ENCODE data around the gene TBXAS1.
A peak's percentile ranks its signal among the peaks of the same experiment; 100 is the strongest.

Gene TBXAS1

GRCh38 chr7:139853506-139854123, 24.6 kb downstream of the TBXAS1 start:
- no peak for FAIRE-seq

GRCh38 chr7:139854124-139854511, 25.1 kb downstream of the TBXAS1 start:
- DNase-seq (ENCODE audit: insufficient read length, low spot score) (no peak), FAIRE-seq (no peak)

More at GRCh38 chr7:139853506-139854123, 24.6 kb downstream of the TBXAS1 start:
- DNase-seq (ENCODE audit: insufficient read length, low spot score) = no peak

DNA sequence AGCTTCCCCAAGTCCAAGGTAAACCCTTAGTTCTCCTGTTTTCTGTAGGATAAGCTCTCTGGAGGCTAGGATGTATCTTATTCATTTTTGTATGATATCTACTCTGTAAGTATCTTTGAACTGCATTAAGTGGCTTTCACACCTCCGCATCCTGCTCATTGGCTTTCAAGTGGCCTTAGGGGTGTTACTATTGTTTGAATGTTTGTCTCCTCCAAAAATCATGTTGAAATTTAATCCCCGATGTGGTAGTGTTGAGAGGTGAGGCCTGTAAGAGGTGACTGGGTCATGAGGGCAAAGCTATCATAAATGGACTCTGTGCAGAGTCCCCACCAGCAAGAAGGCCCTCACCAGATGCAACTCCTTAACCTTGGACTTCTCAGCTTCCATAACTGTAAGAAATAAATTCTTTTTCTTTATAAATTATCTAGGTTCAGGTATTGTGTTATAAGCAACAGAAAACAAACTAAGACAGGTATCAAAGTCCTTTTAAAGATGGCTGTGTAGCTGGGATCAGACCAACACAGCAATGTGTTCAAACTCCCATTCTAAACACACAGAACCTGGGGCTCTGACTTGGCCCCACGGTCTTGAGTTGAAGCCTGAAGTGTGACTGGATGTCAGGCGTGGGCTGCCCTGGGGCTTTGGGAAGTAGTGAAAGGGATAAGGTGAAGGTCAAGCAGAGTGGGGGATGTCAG, 25.9 kb downstream of the TBXAS1 start:
- FAIRE-seq = no peak

GRCh38 chr7:139855498-139856270, 26.6 kb downstream of the TBXAS1 start:
- DNase-seq (ENCODE audit: insufficient read length, low spot score) = peak; percentile 29
- peak; percentile 87 for FAIRE-seq

More for the DNA sequence above, 25.9 kb downstream of the TBXAS1 start:
- DNase-seq (ENCODE audit: insufficient read length, low spot score) = no peak

- FAIRE-seq = no peak
Observed at GRCh38 chr7:139857791-139858190, 28.7 kb downstream of the TBXAS1 start.

GRCh38 chr7:139860090-139860775, 31.2 kb downstream of the TBXAS1 start:
- FAIRE-seq (no peak), DNase-seq (ENCODE audit: insufficient read length, low spot score) (no peak)

More at GRCh38 chr7:139857791-139858190, 28.7 kb downstream of the TBXAS1 start:
- DNase-seq (ENCODE audit: insufficient read length, low spot score) = no peak

GRCh38 chr7:139861803-139862202, 32.7 kb downstream of the TBXAS1 start:
- DNase-seq (ENCODE audit: insufficient read length, low spot score) = no peak
- FAIRE-seq = no peak

- FAIRE-seq = no peak
- DNase-seq (ENCODE audit: insufficient read length, low spot score) = no peak
Observed at GRCh38 chr7:139866047-139866837, 37.2 kb downstream of the TBXAS1 start.

DNA sequence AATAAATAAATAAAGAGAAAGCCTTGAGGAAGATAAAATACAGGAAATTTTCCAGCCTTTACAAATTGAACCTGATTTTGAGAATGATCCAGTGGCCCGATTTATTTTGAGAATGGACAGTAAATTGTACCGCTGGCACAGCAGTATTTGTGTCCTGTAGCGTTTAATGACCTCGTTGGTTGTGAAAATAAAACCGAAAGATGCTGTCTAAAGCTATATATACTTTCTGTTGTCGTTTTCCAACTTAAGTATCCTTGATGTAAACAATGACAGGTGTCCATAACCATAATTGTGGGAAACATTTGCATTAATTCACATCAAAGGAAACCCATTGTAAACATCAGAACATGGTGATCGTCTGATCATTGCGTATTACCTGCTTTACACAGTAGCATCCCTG, 38.8 kb downstream of the TBXAS1 start:
- no peak for DNase-seq (ENCODE audit: insufficient read length, low spot score)
- no peak for FAIRE-seq

- FAIRE-seq (no peak), DNase-seq (ENCODE audit: insufficient read length, low spot score) (no peak)
Observed at GRCh38 chr7:139869886-139870285, 40.8 kb downstream of the TBXAS1 start.

DNA sequence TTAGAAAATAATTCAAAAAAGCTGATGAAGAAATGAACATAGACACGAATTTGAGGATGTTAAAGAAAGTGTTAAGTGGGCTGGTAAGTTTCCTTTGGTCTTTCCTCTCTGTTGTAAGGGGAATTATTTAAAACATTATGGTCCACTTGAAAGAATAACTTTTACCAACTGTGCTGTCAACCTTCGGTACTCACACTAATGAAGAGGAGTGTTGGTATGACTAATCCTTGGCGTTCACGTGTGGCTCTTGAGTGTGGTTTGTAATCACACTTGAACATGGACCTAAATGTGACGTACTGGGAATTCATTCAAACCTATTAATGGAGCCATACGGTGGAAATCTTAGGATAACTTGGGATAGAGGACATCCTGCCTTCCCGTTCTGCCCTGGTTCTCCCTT, 41.3 kb downstream of the TBXAS1 start:
- FAIRE-seq = peak; percentile 23
- DNase-seq (ENCODE audit: insufficient read length, low spot score) = no peak

GRCh38 chr7:139871331-139871730, 42.3 kb downstream of the TBXAS1 start:
- no peak for DNase-seq (ENCODE audit: insufficient read length, low spot score)

DNA sequence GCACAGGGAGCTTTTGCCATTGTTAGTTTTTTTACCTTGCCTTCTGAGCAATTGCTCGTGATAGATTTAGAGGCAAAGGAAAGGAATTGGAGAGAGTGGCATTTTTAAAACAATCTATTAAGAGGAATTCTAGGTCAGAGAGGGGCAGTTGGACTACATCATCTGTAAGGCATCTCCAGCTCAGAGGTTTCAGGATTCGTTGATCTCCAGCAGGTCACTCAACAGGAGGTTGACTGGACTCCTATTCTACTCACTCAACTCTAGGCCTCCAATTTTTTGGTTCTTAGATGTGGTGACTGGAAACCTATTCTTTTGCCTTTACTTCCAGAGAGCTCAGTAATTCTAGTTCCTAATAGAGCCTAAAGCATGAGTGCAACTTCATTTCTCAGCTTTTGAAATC, 42.8 kb downstream of the TBXAS1 start:
- DNase-seq (ENCODE audit: insufficient read length, low spot score) (no peak), FAIRE-seq (no peak)

More at GRCh38 chr7:139871331-139871730, 42.3 kb downstream of the TBXAS1 start:
- FAIRE-seq = no peak

GRCh38 chr7:139873593-139874301, 44.7 kb downstream of the TBXAS1 start:
- FAIRE-seq = no peak
- no peak for DNase-seq (ENCODE audit: insufficient read length, low spot score)

DNA sequence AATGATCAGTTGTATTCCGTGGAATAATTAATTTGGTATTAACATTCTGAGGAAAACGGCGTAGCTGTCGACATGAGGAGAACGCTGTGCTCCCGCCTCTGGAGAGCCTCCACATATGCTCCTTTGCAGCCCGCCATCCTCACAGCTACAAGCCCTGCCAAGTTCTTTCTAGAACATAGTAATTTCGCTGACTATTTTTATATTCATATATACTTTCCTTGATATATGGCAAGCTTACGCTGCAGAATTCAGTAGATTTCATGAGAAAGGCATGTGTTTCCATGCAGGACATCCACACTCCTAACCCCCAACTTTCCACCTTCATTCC, 45.2 kb downstream of the TBXAS1 start:
- FAIRE-seq (no peak), DNase-seq (ENCODE audit: insufficient read length, low spot score) (no peak)

GRCh38 chr7:139875821-139876241, 46.8 kb downstream of the TBXAS1 start:
- FAIRE-seq (peak; percentile 92), DNase-seq (ENCODE audit: insufficient read length, low spot score) (peak; percentile 36)

- DNase-seq (ENCODE audit: insufficient read length, low spot score) (no peak), FAIRE-seq (no peak)
Observed at GRCh38 chr7:139876622-139877283, 47.7 kb downstream of the TBXAS1 start.

DNA sequence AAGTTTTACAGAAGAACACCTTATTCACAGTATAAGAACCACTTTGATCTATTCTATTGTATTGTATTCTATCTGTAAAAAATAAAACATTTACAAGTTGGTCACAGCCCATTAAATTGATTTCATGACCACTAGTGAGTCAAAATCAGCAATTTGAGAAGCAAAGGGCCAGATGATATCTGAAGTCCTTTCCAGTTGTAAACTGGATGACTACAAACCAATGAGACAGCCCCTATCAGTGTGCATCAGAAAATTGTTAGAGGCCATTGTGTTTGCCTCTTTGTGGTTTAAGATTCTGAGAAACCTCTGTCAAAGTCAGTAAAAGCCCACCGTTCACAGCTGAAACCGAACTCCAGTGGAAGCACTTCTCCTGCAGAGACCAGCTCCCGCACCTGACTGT, 54.8 kb downstream of the TBXAS1 start:
- DNase-seq (ENCODE audit: insufficient read length, low spot score) (no peak), FAIRE-seq (no peak)

DNA sequence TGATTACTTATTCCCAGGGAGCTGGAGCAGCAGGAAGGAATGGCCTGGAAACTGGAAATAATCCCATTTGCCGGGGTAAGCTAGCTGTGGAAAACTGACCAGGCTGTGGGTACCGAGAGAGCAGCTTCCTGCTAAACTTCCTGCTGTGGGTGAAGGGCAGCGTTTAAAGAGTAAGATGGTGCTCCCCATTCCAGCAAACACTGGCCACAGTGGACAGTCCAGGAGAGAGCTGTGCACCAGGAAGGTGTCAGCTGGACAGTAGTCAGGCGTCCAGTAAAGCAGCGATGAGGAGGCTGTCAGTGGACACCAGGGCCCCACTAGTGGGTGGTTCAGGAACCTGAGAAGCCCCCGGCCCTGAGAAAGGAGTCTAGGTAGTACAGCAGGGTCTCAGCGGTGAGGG, 55.4 kb downstream of the TBXAS1 start:
- DNase-seq (ENCODE audit: insufficient read length, low spot score) (no peak), FAIRE-seq (no peak)

All from GM19239 (cell line).